ENCODE measurements around the gene LRTM2.
"Not testable (repeated sequence)": the region's sequence is repeated elsewhere in the genome, so short reads cannot be mapped to it uniquely, and the experiment has no call there.

Gene LRTM2

GRCh38 chr12:1812650-1813302 lies 7.6 kb upstream of the LRTM2 start:
- no peak for DNase-seq

DNA sequence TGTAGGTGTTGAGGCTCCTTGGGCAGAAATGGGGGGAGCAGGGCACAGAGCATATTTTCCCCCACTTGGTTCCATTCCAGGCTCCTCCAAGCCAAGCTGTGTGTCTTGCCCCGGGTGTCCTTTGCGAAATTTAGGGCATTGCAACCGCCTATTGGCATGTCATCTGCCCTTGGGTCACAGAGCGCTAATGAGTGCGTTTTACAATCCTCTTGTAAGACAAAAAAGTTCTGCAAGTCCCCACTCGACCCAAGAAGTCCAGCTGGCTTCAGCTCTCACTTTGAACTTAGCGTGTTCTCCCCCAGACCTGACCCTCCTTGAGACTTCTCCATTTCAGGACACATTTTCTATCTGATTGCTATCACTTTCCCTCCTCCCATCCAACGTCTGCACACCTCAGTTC lies 6.1 kb upstream of the LRTM2 start:
- no peak for DNase-seq

DNA sequence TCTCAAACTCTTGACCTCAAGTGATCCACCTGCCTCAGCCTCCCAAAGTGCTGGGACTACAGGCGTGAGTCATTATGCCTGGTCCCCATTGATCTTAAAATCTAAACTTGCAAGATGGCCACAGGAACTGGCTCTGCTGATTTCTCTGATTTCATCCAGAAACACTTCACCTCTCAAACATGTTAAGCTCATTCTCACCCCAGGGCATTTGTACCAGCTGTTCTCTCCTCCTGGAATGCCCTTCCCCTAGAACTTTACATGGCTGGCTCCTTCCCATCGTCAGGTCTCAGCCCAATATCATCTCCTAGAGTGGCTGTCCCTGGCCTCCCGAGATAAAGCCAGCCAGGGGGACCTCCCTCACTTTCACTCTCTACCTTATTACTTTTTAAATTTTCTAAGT lies 5.3 kb upstream of the LRTM2 start:
- no peak for DNase-seq

GRCh38 chr12:1815814-1816729 lies 4.3 kb upstream of the LRTM2 start:
- DNase-seq, result no peak

GRCh38 chr12:1816730-1817348 lies 3.5 kb upstream of the LRTM2 start:
- DNase-seq, result no peak

DNA sequence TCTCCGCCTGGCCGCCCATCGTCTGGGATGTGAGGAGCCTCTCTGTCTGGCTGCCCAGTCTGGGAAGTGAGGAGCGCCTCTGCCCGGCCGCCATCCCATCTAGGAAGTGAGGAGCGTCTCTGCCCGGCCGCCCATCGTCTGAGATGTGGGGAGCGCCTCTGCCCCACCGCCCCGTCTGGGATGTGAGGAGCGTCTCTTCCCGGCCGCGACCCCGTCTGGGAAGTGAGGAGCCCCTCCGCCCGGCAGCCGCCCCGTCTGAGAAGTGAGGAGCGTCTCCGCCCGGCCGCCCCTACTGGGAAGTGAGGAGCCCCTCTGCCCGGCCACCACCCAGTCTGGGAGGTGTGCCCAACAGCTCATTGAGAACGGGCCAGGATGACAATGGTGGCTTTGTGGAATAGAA lies 2.4 kb upstream of the LRTM2 start:
- DNase-seq, result not testable (repeated sequence)

GRCh38 chr12:1819050-1819449 lies 1.3 kb upstream of the LRTM2 start:
- no peak for DNase-seq

DNA sequence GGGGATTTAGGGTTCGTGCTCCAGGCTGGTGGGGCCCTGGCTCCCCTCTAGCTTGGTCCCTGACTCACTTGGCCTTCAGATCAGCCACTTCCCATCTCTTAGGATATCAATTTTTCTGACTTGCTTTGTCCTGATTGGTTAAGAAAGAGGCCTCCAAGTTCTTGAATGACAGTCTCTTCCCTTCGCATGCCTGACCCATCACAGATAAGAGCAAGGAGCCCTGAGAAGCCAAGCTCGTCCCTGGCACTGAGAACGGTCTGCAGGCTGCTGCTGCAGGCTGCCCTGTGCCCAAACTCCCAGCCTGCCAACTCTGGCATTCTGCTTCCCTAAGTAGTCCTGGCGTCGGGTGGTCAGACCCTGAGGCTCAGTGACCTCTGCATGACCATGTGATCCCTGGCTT lies 794 bp upstream of the LRTM2 start:
- no peak for DNase-seq

GRCh38 chr12:1820896-1821291 lies 529 bp downstream of the LRTM2 start:
- no peak for DNase-seq

GRCh38 chr12:1821805-1822204 lies 1.4 kb downstream of the LRTM2 start:
- no peak for DNase-seq

GRCh38 chr12:1822699-1823098 lies 2.3 kb downstream of the LRTM2 start:
- no peak for DNase-seq

- DNase-seq, result no peak
Measured at GRCh38 chr12:1823237-1823636, 2.9 kb downstream of the LRTM2 start.

GRCh38 chr12:1825382-1826102 lies 5.2 kb downstream of the LRTM2 start:
- no peak for DNase-seq

- no peak for DNase-seq
Measured at GRCh38 chr12:1826401-1826800, 6.0 kb downstream of the LRTM2 start.

GRCh38 chr12:1826867-1827705 lies 6.7 kb downstream of the LRTM2 start:
- DNase-seq, result no peak

DNA sequence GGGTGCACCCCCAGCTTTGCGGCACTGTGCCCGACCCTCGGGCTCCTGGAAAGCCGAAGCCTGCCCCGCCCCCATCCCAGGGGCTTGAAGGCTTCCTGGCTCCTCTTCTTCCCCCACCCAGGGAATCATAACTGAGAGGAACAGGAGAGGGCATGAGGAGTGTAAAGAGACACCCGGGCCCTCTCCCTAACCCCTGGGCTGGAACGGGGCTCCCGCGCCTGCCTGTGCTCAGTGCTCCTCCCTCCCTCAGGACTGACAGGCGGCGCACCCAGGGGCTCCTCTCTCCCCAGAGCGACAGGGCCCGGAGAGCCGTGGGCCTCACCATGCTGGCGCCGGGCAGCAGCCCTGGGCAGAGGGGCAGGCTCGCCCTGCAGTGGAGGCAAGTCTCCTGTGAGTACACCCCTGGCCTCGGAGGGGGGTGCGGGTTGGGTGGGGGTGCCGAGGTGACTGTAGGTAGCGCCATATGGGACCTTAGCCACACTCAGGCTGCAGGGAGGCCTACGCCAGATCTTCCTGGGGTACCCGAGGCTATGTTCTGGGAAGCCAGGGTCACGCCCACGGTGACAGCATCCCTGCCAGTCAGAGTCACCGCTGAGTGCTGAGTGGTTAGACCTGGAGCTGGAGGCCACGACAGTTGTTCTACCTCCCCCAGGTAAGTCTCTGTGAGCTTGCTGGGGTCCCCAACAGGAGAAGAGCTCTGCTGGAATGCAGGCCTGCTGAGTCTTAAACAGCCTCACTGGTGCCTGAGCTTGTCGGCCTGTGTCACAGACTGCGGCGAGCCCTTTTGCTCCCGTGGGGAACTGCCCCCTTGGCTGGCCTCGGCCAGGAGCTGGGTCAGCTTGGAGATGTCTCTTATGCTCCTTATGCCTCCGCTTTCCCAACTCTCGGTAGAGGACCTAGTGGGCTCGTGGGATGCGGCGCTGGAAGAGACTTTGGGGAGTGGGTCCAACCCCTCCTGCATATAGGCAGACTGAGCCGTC lies 7.8 kb downstream of the LRTM2 start:
- DNase-seq, result no peak

DNA sequence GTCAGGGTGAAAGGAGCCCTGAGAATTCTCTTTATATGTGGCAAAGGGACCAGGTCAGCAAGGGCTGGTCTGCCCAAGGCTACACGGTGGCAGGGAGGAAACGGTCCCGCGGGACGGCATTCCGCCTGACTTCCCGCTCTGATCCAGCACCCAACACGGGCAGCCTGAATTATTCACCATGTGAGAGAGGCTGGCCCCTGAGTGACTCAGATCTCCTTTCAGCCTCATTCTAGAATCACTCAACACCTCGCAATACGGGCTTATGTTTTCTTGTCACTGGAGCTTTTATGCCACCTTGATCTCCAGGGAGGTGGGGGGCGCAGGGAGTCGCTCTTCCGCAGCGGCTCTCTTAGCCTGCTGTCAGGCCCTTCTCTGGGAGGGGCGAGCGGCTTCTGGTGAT lies 8.5 kb downstream of the LRTM2 start:
- no peak for DNase-seq

- no peak for DNase-seq
Measured at GRCh38 chr12:1829306-1829900, 9.0 kb downstream of the LRTM2 start.

- DNase-seq, result no peak
Measured at GRCh38 chr12:1830401-1830845, 10.1 kb downstream of the LRTM2 start.
